NOMO-1 treated with dmso at 0.1 percent for 144 hours (cell line): ENCODE data around the gene THEM5.
"Not testable (repeated sequence)": the region's sequence is repeated elsewhere in the genome, so short reads cannot be mapped to it uniquely, and the experiment has no call there.

Source experiments
- DNase-seq: peaks from one replicate; lab custom pipeline; 2025; ENCODE audit not compliant: unreplicated experiment; lab: John Stamatoyannopoulos, UW

THEM5 gene, protein sequence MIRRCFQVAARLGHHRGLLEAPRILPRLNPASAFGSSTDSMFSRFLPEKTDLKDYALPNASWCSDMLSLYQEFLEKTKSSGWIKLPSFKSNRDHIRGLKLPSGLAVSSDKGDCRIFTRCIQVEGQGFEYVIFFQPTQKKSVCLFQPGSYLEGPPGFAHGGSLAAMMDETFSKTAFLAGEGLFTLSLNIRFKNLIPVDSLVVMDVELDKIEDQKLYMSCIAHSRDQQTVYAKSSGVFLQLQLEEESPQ

DNA sequence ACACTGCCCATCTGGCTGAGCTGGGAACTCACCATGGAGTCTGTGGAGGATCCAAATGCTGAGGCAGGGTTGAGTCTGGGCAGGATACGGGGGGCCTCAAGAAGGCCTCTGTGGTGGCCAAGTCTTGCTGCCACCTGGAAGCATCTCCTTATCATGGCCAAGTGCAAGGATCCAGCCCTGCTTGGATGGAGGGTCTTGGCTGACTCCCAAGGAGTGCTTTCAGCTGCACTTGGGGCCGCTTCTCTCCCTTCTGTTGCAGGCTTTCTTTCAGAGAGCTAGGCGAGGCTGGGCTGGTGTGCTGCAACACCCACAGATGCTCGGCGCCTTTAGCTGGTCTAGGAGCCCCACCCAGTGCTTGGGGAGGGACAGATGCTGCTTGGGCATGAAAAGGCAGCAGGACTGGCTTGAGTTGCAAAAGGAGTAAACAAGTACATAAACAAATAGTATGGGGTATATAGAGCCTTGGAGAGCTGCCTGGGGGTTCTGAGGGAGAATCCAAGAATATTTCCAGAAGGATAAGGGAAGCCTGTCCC, at the start of gene THEM5:
THEM5 (minus strand) TSS at position 302 of the 533 bp plus-strand sequence; CDS start at position 155, 147 bp downstream.
- no peak for DNase-seq

DNA sequence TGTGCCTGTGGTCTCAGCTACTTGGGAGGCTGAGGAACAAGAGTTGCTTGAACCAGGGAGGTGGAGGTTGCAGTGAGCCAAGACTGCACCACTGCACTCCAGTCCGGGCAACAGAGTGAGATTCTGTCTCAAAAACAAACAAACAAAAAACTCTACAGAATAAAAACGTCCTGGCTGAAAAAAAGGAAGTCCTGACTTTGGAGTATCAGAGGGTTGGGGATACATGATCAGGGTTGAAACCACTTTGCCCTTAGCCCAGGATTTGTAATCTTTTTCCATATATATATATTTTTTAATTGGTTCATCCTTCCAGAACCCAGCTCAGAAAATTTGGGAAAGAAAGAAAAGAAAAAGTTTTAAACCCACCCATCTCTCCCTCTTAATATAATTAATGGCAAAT, 49.3 kb upstream of the THEM5 start:
- DNase-seq = no peak

DNA sequence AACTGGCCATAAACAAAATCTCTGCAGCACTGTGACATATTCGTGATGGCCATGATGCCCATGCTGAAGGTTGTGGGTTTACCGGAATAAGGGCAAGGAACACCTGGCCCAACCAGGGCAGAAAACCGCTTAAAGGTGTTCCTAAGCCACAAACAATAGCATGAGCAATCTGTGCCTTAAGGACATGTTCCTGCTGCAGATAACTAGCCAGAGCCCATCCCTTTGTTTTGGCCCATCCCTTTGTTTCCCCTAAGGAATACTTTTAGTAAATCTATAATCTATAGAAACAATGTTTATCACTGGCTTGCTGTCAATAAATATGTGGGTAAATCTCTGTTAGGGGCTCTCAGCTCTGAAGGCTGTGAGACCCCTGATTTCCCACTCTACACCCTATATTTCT, 47.3 kb upstream of the THEM5 start:
- DNase-seq = not testable (repeated sequence)

DNA sequence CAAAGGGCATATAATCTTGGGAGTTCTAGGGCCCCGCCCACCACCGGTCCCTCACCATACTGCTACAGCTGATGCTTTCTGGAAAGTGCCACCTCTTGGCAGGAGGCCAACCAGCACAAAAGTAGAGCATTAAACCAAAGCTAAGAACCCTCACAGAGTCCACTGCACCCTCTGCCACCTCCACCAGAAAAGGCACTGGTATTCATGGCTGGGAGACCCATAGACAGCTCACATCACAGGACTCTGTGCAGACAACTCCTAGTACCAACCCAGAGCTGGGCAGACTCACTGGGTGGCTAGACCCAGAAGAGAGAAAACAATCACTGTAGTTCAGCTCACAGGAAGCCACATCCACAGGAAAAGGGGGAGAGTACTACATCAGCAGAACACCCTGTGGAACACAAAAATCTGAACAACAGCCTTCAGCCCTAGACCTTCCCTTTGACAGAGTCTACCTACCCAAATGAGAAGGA, 45.0 kb upstream of the THEM5 start:
- no peak for DNase-seq

DNA sequence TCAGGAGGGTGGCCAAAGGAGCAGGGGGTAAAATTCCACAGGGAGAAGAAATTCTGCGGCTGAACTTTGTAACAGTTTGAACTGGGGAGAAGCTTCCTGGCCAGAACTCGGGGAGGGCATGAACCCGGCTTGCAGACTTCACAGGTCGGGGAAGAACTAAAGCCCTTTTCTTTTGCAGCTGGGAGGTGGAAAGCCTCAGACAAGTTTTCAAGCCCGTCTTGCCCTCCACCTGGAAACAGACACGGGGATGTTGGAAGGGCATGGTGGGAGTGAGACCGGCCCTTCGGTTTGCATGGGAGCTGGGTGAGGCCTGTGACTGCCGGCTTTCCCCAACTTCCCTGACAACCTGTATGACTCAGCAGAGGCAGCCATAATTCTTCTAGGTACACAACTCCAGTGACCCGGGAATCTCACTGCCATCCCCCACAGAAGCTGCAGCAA, 44.5 kb upstream of the THEM5 start:
- DNase-seq = no peak

DNA sequence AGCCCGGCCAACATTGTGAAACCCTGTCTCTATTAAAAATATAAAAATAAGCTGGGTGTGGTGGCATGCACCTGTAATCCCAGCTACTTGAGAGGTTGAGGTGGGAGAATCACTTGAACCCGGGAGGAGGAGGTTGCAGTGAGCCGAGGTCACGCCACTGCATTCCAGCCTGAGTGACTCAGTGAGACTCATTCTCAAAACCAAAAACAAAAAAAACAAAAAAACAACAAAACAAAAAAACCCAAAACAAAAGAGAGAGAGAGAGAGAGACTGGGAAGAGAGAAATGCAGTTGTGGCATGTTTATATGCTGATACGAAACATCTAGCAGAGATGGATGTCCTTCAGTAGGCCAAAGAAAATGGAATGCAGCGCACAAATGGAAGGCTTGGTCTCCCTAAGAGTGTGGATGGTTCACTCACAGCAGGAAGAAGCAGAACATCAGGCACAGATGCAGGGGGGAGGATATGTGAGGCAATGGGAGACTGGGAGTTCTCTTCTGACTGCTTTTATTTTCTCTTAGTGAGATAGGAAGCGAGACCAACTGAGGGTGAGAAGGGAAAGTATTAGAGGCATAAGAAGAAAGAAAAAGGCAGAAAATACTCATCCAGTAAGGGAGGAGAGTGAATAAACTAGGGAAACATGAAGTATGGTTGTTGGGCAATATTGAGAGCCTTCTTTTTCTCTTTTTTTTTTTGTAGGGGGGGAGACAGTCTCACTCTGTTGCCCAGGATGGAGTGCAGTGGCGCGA, 39.8 kb upstream of the THEM5 start:
- DNase-seq = no peak

DNA sequence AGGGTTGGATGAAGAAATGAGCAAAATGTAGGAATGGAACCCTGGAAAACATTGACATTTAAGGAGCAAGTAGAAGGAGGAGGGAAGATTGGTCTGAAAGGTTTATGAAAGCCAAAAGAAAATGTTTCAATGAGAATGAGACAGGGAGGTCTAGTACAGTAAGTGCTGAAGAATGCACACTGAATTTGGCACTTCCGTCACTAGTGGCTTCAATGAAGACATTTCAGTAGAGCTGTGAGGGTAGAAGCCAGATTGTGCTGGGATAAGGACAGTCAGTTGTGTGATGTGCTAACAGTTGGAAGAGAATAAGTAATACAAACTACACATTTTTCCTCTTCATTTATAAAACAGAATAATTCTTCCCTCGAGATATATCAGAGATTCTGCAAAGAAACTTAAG, 38.7 kb upstream of the THEM5 start:
- no peak for DNase-seq

DNA sequence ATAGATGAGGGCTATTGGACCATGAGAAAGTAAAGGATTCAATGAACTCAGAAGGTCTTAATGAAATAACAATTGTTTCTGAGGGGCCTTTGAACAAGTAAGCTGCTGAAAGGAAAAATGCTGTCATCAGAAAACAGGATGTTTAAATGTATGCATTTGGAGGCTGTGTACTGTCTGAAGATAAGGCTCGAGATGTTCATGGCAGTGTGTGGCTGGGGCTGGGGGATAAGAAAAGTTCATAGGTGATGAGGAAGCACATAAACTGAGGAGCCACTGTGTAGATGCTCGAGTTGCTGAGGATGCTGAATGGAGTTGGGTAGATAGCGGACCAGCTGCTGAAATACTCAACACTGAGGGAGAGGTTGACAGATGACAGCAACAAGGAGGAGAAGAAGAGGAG, 38.0 kb upstream of the THEM5 start:
- DNase-seq = no peak

DNA sequence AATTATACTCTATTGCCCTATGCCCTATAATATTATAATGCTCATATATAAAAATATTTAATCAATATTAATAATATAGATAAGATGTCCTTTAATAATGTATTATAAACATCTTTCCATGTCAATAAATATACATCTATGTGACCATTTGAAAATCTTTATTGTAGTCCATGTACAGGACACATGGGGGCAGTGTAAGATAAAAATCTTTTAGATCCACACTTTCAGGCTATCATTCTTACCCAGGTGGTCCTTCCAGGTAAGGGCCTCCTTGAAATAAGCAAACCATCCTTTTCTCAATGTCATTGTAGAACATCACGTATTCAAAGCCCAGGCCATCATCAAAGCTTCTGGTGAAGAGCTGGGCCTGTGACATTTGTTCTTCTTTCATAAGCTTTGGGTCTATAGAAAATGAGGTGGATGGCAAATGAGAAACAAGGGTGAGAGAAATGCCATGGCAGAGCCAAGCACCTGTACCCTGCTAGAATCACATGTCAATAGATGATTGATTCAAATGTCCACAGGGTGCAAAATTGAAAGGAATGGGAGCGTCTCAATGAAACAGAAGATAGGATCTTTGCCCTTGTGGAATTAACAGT, 35.6 kb upstream of the THEM5 start:
- no peak for DNase-seq

DNA sequence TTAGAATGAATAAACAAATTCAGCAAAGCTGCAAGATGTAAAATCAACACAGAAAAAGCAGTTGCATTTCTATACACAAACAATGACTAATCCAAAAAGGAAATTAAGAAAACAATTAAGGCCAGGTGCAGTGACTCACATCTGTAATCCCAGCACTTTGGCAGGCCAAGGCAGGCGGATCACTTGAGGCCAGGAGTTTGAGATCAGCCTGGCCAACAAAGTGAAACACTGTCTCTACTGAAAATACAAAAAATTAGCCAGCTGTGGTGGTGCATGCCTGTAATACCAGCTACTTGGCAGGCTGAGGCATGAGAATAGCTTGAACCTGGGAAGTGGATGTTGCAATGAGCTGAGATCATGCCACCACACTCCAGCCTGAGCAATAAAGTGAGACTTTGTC, 33.5 kb upstream of the THEM5 start:
- no peak for DNase-seq

DNA sequence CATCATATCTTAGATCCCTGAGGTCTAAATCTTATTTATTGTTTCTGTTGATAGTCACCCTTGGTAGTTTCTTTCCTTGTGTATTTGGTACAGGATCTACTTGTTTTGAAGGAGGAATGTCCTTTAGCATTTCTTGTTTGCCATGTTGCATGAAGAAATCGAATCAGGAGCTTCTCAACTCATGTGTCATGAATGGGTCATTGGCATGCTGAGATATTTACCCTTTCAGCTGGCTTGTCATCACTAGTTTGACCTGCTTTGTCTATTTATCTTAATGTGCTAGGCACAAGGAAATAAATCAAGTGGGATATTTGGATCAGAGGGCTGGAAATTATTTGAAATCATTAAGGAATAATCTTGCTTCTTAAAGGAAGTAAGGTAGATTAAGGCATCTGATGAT, 32.0 kb upstream of the THEM5 start:
- no peak for DNase-seq

DNA sequence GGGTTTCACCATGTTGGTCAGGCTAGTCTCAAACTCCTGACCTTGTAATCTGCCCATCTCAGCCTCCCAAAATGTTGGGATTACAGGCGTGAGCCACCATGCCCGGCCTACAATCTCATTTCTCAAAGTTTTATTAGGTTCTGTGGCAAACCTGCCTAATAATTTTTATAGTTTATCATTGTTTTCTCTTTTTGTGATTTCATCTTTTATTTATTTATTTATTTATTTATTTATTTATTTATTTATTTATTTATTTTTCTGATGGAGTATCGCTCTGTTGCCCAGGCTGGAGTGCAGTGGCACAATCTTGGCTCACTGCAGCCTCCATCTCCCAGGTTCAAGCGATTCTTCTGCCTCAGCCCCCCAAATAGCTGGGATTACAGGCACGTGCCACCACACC, 31.4 kb upstream of the THEM5 start:
- DNase-seq = not testable (repeated sequence)

DNA sequence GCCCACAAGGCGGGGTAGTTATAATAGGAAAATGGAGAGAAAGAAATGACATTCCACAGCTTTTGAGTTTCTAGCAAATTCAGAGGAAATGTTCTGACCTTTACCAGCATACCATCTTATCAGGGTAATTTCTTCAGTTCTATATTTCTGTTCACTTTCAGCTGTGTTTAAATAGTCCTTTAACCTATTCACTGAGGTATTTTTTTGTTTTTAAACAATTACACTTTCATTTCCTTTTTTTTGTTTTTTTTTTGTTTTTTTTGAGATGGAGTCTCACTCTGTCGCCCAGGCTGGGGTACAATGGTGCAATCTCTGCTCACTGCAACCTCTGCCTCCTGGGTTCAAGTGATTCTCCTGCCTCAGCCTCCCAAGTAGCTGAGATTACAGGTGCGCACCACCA, 30.9 kb upstream of the THEM5 start:
- DNase-seq = not testable (repeated sequence)

DNA sequence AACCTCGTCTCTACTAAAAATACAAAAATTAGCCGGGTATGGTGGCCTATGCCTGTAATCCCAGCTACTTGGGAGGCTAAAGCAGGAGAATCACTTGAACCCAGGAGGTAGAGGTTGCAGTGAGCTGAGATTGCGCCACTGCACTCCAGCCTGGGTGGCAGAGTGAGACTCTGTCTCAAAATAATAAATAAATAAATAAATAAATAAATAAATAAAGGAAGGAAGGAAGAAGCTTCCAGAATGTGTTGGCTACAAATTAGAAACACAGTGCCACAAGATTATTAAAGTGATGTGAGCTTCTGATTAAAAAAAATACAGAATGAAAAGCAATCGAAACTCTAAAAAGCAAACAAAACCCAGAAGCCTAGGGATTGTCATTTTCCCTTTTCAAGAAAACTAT, 30.4 kb upstream of the THEM5 start:
- not testable (repeated sequence) for DNase-seq

DNA sequence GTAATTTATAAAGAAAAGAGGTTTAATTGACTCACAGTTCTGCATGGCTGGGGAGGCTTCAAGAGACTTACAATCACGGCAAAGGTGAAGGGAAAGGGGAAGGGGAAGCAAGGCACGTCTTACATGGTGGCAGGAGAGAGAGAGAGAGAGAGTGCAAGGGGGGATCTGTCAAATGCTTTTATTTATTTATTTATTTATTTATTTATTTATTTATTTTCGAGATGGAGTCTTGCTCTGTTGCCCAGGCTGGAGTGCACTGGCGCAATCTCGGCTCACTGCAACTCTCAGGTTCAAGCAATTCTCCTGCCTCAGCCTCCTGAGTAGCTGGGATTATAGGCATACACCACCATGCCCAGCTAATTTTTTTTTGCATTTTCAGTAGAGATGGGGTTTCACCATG, 29.4 kb upstream of the THEM5 start:
- not testable (repeated sequence) for DNase-seq

DNA sequence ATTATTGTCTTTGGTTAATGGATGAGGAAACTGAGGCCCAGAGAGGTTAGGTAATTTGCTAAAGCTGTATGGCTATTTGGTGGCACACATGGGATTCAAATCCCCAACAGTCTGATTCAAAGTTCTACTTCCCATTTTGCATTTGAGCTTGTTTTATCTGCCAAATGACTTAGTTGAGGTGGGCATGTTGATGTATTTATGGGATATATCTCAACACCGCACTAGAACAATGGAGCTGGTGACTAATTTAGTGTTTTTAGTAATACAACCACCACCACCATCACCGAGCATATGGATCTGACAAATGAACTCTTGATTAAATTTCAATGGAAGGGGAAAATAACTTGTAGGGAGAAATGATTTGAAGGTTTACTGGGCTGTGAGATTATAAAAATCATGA, 29.0 kb upstream of the THEM5 start:
- no peak for DNase-seq

DNA sequence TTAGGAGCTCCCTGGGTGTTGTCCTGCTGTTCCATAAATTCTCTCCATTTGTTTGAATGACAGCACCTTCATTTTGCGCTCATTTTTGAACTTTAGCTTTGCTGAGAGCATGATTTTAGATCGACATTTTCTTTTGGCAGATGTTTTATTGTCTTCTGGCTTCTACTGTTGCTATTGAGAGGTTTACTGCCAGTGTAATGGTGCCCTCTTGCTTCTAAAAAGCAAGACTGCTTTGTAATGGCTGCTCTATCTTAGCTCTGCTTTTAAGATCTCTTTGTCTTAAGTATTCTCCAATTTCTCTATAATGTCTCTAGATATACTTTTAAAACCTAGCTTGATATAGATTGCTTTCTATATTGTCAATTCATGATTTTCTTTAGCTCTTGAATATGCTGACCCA, 28.0 kb upstream of the THEM5 start:
- DNase-seq = no peak

DNA sequence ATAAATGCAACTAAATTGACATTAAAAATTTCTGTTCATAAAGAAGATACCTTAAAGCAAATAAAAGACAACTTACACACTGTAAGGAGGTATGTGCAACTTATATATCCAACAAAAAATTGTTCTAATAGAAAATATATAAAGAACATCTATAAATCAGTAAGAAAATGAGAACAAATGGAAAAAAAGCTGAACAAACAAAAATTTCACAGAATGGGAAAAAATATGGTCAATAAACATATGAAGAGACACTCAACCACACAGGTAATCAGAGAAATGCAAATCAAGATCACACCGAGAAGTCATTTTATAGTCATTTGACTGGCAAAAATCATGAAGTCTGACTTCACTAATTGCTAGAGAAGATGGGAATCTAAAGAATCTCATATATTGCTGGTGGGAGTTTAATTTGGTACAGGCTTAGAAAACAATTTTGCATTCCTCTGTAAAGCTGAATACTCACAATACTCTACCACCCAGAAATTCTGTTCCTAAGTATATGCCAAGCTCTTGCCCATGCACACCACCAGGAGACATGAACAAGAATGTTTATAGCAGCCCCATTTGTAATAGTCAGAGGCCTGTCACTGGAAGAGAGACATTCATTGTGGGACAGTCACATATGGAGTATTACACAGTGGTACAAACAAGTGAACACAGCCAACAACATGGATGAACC, 22.0 kb upstream of the THEM5 start:
- no peak for DNase-seq

DNA sequence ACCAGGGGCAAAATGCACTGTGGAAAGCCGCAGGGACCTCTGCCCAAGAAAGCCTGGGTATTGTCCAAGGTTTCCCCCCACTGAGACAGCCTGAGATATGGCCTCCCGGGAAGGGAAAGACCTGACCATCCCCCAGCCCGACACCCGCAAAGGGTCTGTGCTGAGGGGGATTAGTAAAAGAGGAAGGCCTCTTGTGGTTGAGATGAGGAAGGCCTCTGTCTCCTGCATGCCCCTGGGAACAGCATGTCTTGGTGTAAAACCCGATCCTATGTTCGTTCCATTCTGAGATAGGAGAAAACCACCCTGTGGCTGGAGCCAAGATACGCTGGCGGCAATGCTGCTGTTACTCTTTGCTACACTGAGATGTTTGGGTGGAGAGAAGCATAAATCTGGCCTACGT, 19.3 kb upstream of the THEM5 start:
- DNase-seq = not testable (repeated sequence)

DNA sequence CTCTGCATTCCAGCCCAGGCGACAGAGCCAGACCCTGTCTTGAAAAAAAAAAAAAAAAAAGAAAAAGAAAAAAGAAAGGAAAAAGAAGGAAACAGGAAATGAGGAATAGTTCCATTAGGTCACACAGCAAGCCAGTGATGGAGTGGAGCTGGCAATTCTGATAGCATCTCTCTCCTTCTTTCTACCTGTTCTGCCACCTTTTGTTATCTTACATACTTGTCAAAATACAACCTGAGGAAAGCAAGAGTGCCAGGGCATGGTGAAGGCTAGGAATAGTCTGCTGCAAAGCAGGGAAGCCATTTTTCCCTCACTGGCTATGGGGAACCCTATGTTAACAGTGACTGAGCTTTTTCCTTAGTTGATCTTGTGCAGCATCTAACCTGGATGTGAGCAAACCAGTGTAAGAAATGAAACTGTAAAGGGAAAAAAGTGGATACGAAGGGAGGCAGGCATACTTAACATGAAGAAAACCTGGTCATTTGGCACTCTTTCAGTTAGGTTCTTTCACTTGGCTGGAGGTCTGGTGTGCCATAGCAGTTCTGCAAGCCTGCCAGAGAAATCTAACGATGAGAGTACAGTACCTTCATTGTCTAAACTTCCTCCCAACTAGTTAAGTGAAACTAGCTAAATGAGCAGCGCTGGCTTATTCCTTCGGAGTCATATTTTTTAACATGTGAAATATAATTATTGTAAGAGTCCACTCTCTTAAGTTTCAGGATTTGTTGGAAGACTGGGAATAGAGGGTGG, 17.9 kb upstream of the THEM5 start:
- no peak for DNase-seq

DNA sequence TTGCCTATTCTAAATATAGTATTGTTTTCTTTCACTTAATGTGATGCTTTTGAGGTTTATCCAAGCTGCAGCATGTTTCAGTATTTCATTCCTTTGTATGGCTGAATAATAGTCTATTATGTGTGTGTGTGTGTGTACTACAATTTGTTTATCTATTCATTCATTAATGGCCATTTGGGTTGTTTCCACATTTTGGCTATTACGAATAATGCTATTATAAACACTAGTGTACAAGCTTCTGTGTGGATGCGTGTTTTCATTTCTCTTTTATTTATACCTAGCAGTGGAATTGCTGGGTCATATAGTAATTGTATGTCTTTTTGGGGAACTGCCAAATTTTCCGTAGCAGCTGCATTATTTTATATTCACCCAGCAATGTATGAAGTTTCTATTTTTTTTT, 15.0 kb upstream of the THEM5 start:
- DNase-seq = no peak
